IMR-90 (cell line): ENCODE results near the gene TMEM176B. TPM values are rescaled to one million over a fixed set of nuclear protein-coding genes. Genes with fewer than 3 reads are reported as not detected.

Experiments used
- ATAC-seq: fragments of 200-7000 bp; cut with Tn5 transposase; 2 replicates; pipeline ENCODE4 v1.9.1; 2020; ENCODE audit warnings: low read depth, mild to moderate bottlenecking, moderate library complexity
- BruUV-seq: library from RNA; stranded (reverse); fragments of 400-500 nt; replicated peaks from 2 replicates; lab custom pipeline; 2021; lab: Mats Ljungman, UMichigan
- CTCF ChIA-PET: fragments of 300-600 bp; formaldehyde crosslinking; extraction: SDS; loops from one replicate; lab custom pipeline; 2021; ENCODE audit warnings: antibody characterized with exemption; lab: Yijun Ruan, JAX
- POLR2A ChIA-PET: fragments of 300-600 bp; sonication (Branson Sonifier 250); formaldehyde crosslinking; loops from one replicate; lab custom pipeline; 2022; ENCODE audit warnings: antibody characterized with exemption; ENCODE audit not compliant: unreplicated experiment; lab: Charles Lee
- DNase-seq: peaks from one replicate; pipeline ENCODE4 v3.0.0; 2013
- H2AFZ ChIP-seq: replicated peaks from 2 replicates; pipeline ENCODE3; 2013; ENCODE audit warnings: low read length, mild to moderate bottlenecking; ENCODE audit not compliant: poor library complexity
- H2AK5ac ChIP-seq: 2 replicates; pipeline ENCODE4 v1.6.1; 2013; ENCODE audit warnings: low read depth, low read length, inconsistent platforms
- H2AK9ac ChIP-seq: replicated peaks from 2 replicates; pipeline ENCODE3; 2013; ENCODE audit warnings: mild to moderate bottlenecking, low read depth, low read length, moderate library complexity; ENCODE audit not compliant: poor library complexity
- H2BK120ac ChIP-seq: 2 replicates; pipeline ENCODE4 v1.6.1; 2013; ENCODE audit warnings: low read depth, low read length, inconsistent platforms
- H2BK15ac ChIP-seq: 3 replicates; pipeline ENCODE4 v1.6.1; 2013; ENCODE audit warnings: low read depth, low read length, inconsistent platforms
- H2BK20ac ChIP-seq: 2 replicates; pipeline ENCODE4 v1.6.1; 2013; ENCODE audit warnings: low read depth, mild to moderate bottlenecking, inconsistent platforms, low read length, moderate library complexity
- H2BK5ac ChIP-seq: 2 replicates; pipeline ENCODE4 v1.6.1; 2013; ENCODE audit warnings: mild to moderate bottlenecking, low read depth, low read length, inconsistent platforms; ENCODE audit not compliant: poor library complexity, severe bottlenecking
- H3K14ac ChIP-seq: replicated peaks from 2 replicates; pipeline ENCODE4 v1.6.1; 2013; ENCODE audit warnings: low read depth, low read length, inconsistent platforms
- H3K18ac ChIP-seq: 2 replicates; pipeline ENCODE4 v1.6.1; 2013; ENCODE audit warnings: low read depth, low read length, control low read depth
- H3K23ac ChIP-seq: 2 replicates; pipeline ENCODE4 v1.6.1; 2013; ENCODE audit warnings: low read depth, low read length, inconsistent platforms
- H3K27ac ChIP-seq: 2 replicates; pipeline ENCODE4 v1.5.1; 2013; ENCODE audit warnings: mild to moderate bottlenecking, control low read depth, low read length; ENCODE audit not compliant: insufficient read depth
- H3K27me3 ChIP-seq: 2 replicates; pipeline ENCODE4 v1.6.1; 2013; ENCODE audit warnings: low read length; ENCODE audit not compliant: control insufficient read depth, insufficient read depth
- H3K36me3 ChIP-seq: 2 replicates; pipeline ENCODE4 v1.6.1; 2013; ENCODE audit warnings: low read length, mixed read lengths; ENCODE audit not compliant: control insufficient read depth, insufficient read depth
- H3K4ac ChIP-seq: 2 replicates; pipeline ENCODE4 v1.6.1; 2013; ENCODE audit warnings: low read depth, low read length, inconsistent platforms
- H3K4me1 ChIP-seq: 2 replicates; pipeline ENCODE4 v1.6.1; 2013; ENCODE audit warnings: low read length, mixed read lengths; ENCODE audit not compliant: control insufficient read depth, insufficient read depth
- H3K4me2 ChIP-seq: 2 replicates; pipeline ENCODE4 v1.6.1; 2013; ENCODE audit warnings: low read depth, mild to moderate bottlenecking, control low read depth, low read length, moderate library complexity
- H3K4me3 ChIP-seq: 2 replicates; pipeline ENCODE4 v1.5.1; 2013; ENCODE audit warnings: low read depth, mild to moderate bottlenecking, control low read depth, low read length, moderate library complexity; ENCODE audit not compliant: insufficient read depth
- H3K56ac ChIP-seq: 2 replicates; pipeline ENCODE4 v1.6.1; 2013; ENCODE audit warnings: low read length, inconsistent platforms; ENCODE audit not compliant: insufficient read depth; ENCODE audit errors: extremely low read depth
- H3K79me1 ChIP-seq, 2 experiments: 2 replicates each; pipeline ENCODE4 v1.6.1; 2013; ENCODE audit warnings: low read length in 2 of 2, inconsistent platforms in 1 of 2, low read depth in 1 of 2
- H3K9ac ChIP-seq: 2 replicates; pipeline ENCODE4 v1.6.1; 2013; ENCODE audit warnings: low read depth, low read length, control low read depth
- H3K9me1 ChIP-seq: 2 replicates; pipeline ENCODE4 v1.6.1; 2013; ENCODE audit warnings: low read length, inconsistent platforms; ENCODE audit not compliant: insufficient read depth
- H3K9me3 ChIP-seq: 2 replicates; pipeline ENCODE4 v1.6.1; 2013; ENCODE audit warnings: low read length; ENCODE audit not compliant: control insufficient read depth, insufficient read depth
- H4K20me1 ChIP-seq: 2 replicates; pipeline ENCODE4 v1.6.1; 2013; ENCODE audit warnings: low read length, inconsistent platforms; ENCODE audit not compliant: insufficient read depth
- H4K5ac ChIP-seq: 2 replicates; pipeline ENCODE4 v1.6.1; 2013; ENCODE audit warnings: mild to moderate bottlenecking, low read depth, low read length, control low read depth
- H4K8ac ChIP-seq, 2 experiments: 2 replicates each; pipeline ENCODE4 v1.6.1; 2013; ENCODE audit warnings: low read depth in 2 of 2, low read length in 2 of 2, control low read depth in 1 of 2, inconsistent platforms in 1 of 2
- H4K91ac ChIP-seq: 2 replicates; pipeline ENCODE4 v1.6.1; 2013; ENCODE audit warnings: low read depth, low read length, inconsistent platforms; ENCODE audit not compliant: insufficient read depth
- BHLHE40 ChIP-seq: fragments of 150-350 bp; IDR thresholded peaks from 2 replicates; pipeline ENCODE4 v1.6.1; 2016; ENCODE audit warnings: mild to moderate bottlenecking, low read depth, low read length
- CEBPB ChIP-seq: IDR thresholded peaks from 2 replicates; pipeline ENCODE4 v1.6.1; 2012; ENCODE audit warnings: low read depth, low read length, improper control_type of control experiment
- CHD1 ChIP-seq: IDR thresholded peaks from 2 replicates; pipeline ENCODE4 v1.6.1; 2012; ENCODE audit warnings: low read depth, low read length, improper control_type of control experiment
- CTCF ChIP-seq: conservative IDR thresholded peaks from 2 replicates; pipeline ENCODE4 v1.5.1; 2012; ENCODE audit warnings: mild to moderate bottlenecking, low read depth, low read length, improper control_type of control experiment
- FOS ChIP-seq: fragments of 150-350 bp; IDR thresholded peaks from 2 replicates; pipeline ENCODE4 v1.6.1; 2016; ENCODE audit warnings: low read depth, low read length
- MAFK ChIP-seq: IDR thresholded peaks from 2 replicates; pipeline ENCODE4 v1.6.1; 2012; ENCODE audit warnings: low read depth, low read length, improper control_type of control experiment
- MAZ ChIP-seq: IDR thresholded peaks from 2 replicates; pipeline ENCODE4 v1.6.1; 2012; ENCODE audit warnings: low read depth, mild to moderate bottlenecking, low read length, improper control_type of control experiment, moderate library complexity, borderline replicate concordance
- MXI1 ChIP-seq: IDR thresholded peaks from 2 replicates; pipeline ENCODE4 v1.6.1; 2012; ENCODE audit warnings: low read depth, mild to moderate bottlenecking, low read length, moderate library complexity, borderline replicate concordance
- NFE2L2 ChIP-seq: fragments of 150-350 bp; IDR thresholded peaks from 2 replicates; pipeline ENCODE4 v1.6.1; 2016; ENCODE audit warnings: low read depth, mild to moderate bottlenecking, low read length
- POLR2A ChIP-seq: IDR thresholded peaks from 2 replicates; pipeline ENCODE4 v1.6.1; 2012; ENCODE audit warnings: mild to moderate bottlenecking, low read depth, low read length
- RAD21 ChIP-seq: IDR thresholded peaks from 2 replicates; pipeline ENCODE4 v1.6.1; 2012; ENCODE audit warnings: low read length, improper control_type of control experiment
- RCOR1 ChIP-seq: IDR thresholded peaks from 2 replicates; pipeline ENCODE4 v1.6.1; 2012; ENCODE audit warnings: mild to moderate bottlenecking, low read length, improper control_type of control experiment; ENCODE audit not compliant: insufficient replicate concordance
- RFX5 ChIP-seq: IDR thresholded peaks from 2 replicates; pipeline ENCODE4 v1.8.0; 2012; ENCODE audit warnings: low read depth, mild to moderate bottlenecking, low read length, moderate library complexity
- SMC3 ChIP-seq: fragments of 150-350 bp; IDR thresholded peaks from 2 replicates; pipeline ENCODE4 v1.6.1; 2016; ENCODE audit warnings: low read depth, mild to moderate bottlenecking, antibody characterized with exemption, low read length, moderate library complexity
- WGBS, 2 experiments: methylation state at CpG; one replicate each; pipeline versions ENCODE4 v1.1.5 to v1.1.7; 2013; ENCODE audit warnings: missing lambda C conversion rate in 2 of 2; ENCODE audit not compliant: insufficient read length in 1 of 2; ENCODE audit errors: extremely low coverage in 2 of 2; 5-methylcytosine and 5-hydroxymethylcytosine counted together
- dilution Hi-C: fragments of 300-500 bp; cut with HindIII; formaldehyde crosslinking; loops from one replicate; pipeline ENCODE4 v1.14.3; 2018; ENCODE audit warnings: low sequenced_read_pairs; ENCODE audit not compliant: unreplicated experiment
- in situ Hi-C: fragments of 300-500 bp; cut with MboI; formaldehyde crosslinking; loops from 3 replicates; pipeline ENCODE4 v1.14.3; 2019; ENCODE audit warnings: low sequenced_read_pairs, inconsistent platforms, mixed read lengths
- intact Hi-C: fragments of 100-400 bp; cut with micrococcal nuclease; formaldehyde crosslinking; loops from 2 replicates; pipeline ENCODE4 v1.10.0; 2022
- polyA plus RNA-seq, 3 experiments: library from polyadenylated mRNA; depleted of rRNA; stranded (reverse); fragments of >200 nt; gene quantifications; 2 replicates each; pipeline ENCODE4 v1.2.3, GENCODE V29; 2012; ENCODE audit warnings: low replicate concordance in 1 of 3
- total RNA-seq: library from RNA; depleted of rRNA; stranded (reverse); fragments of >200 nt; gene quantifications from 2 replicates; pipeline ENCODE4 v1.2.3, GENCODE V29; 2012
- TF ChIP-seq, protein P1 (sequence below): fragments of 150-350 bp; IDR thresholded peaks from 2 replicates; pipeline ENCODE4 v1.6.1; 2016; ENCODE audit warnings: low read depth, mild to moderate bottlenecking, low read length, moderate library complexity, borderline replicate concordance
- TF ChIP-seq, protein P2 (sequence below): fragments of 150-350 bp; IDR thresholded peaks from 2 replicates; pipeline ENCODE4 v1.6.1; 2017; ENCODE audit warnings: mild to moderate bottlenecking, antibody characterized with exemption, low read length, low read depth

Gene TMEM176B
- total and polyA plus RNA-seq, 2 of the 4 experiments (the other 2 are of a cell fraction) = not detected

GRCh38 chr7:150751702-150752101, 48.5 kb downstream of the TMEM176B start:
- POLR2A ChIA-PET = no interaction called here
- Histone ChIP-seq H2BK120ac (no peak overlapping the region), H3K18ac (no peak overlapping the region), H3K14ac (no peak overlapping the region), H3K79me1 (no peaks in the 10 kb centered on the region), H2BK20ac (no peak overlapping the region), H4K91ac (no peak overlapping the region), H3K36me3 (no peaks in the 10 kb centered on the region), H2BK5ac (no peak overlapping the region), H4K5ac (no peak overlapping the region), H3K9me3 (no peaks in the 10 kb centered on the region), H3K4me1 (no peaks in the 10 kb centered on the region), H4K20me1 (no peaks in the 10 kb centered on the region), H3K4ac (no peak overlapping the region), H3K27ac (no peak overlapping the region), H3K56ac (no peak overlapping the region), H3K23ac (no peak overlapping the region), H2AK9ac (no peak overlapping the region), H2AK5ac (no peak overlapping the region), H3K4me3 (no peak overlapping the region), H2BK15ac (no peak overlapping the region), H3K9me1 (no peaks in the 10 kb centered on the region), H3K9ac (no peak overlapping the region), H4K8ac (no peak overlapping the region), H3K27me3 (no peaks in the 10 kb centered on the region; the same call in 1 of the 2 replicates), H3K4me2 (no peak overlapping the region), H2AFZ (no peak overlapping the region)
- ATAC-seq (no peak), DNase-seq (no peak)
- CTCF ChIA-PET = no interaction called here
- no CpG with 5 or more reads among the region's 2 CpGs for WGBS, 2 experiments
- intact Hi-C loops = loop anchor here (10.0 kb wide), 1 partner anchor 467 kb away; no protein-coding TSS in a partner anchor
- BruUV-seq = no TSS peak
- TF ChIP-seq MAFK = no peak
- TF ChIP-seq FOS = no peak
- TF ChIP-seq, protein P1, sequence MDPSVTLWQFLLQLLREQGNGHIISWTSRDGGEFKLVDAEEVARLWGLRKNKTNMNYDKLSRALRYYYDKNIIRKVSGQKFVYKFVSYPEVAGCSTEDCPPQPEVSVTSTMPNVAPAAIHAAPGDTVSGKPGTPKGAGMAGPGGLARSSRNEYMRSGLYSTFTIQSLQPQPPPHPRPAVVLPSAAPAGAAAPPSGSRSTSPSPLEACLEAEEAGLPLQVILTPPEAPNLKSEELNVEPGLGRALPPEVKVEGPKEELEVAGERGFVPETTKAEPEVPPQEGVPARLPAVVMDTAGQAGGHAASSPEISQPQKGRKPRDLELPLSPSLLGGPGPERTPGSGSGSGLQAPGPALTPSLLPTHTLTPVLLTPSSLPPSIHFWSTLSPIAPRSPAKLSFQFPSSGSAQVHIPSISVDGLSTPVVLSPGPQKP = no peak
- TF ChIP-seq SMC3 = no peak
- no peak for TF ChIP-seq RAD21
- TF ChIP-seq CHD1 = no peak
- no peak for TF ChIP-seq BHLHE40
- no peak for TF ChIP-seq MXI1
- TF ChIP-seq CTCF = no peak
- TF ChIP-seq RFX5 = no peak
- no peak for TF ChIP-seq MAZ
- no peak for TF ChIP-seq NFE2L2
- TF ChIP-seq, protein P2, sequence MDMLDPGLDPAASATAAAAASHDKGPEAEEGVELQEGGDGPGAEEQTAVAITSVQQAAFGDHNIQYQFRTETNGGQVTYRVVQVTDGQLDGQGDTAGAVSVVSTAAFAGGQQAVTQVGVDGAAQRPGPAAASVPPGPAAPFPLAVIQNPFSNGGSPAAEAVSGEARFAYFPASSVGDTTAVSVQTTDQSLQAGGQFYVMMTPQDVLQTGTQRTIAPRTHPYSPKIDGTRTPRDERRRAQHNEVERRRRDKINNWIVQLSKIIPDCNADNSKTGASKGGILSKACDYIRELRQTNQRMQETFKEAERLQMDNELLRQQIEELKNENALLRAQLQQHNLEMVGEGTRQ = no peak
- no peak for TF ChIP-seq POLR2A
- TF ChIP-seq RCOR1 = no peak
- TF ChIP-seq CEBPB = no peak
- in situ Hi-C loops = no loop called here
- dilution Hi-C loops = no loop called here
